HG02970 (cell line): ENCODE measurements around the gene MMP26.

Experiments
- ATAC-seq: cut with Tn5 transposase; IDR thresholded peaks from one replicate; pipeline ENCODE4 v1.9.1; 2021; ENCODE audit warnings: mild to moderate bottlenecking, moderate library complexity, moderate number of reproducible peaks; ENCODE audit not compliant: unreplicated experiment, low FRiP score

Gene MMP26

DNA sequence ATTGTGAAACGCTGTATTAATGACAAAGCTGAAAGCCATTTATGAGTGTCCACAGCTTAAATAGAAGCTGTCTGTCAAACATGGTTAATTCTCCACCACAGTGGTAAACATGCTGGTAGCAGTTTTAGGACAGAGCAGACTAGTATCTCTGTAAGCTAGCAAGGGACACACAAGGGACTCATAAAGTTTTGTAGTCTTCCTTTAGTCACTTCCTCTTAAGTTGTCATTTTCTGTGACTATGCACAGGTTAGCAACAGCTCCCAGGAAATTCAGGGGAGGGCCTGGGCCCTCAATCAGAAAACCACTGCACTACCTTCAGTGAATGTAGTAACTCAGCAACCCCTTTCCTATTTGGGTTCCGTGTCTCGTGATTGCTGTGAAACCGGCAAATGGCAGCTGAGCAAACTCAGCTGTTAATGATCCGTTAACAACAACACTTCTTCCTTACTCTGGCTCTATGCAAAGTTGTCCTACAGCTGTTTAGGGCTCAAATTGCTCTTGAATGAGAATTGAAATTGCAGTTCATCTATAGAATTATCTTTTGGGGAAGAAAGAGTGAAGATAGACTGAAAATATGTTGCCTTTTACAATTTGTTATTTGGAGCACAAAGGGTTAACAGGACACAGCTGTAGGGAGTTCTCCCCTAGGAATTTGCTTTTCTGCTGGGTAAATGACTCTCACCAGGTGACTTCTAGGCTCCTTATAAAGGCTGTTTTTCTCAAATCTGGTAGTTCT lies at the start of gene MMP26:
TSS of gene MMP26 (plus strand) at position 731 of the 736 bp plus-strand sequence.
- ATAC-seq, result peak; percentile 41

DNA sequence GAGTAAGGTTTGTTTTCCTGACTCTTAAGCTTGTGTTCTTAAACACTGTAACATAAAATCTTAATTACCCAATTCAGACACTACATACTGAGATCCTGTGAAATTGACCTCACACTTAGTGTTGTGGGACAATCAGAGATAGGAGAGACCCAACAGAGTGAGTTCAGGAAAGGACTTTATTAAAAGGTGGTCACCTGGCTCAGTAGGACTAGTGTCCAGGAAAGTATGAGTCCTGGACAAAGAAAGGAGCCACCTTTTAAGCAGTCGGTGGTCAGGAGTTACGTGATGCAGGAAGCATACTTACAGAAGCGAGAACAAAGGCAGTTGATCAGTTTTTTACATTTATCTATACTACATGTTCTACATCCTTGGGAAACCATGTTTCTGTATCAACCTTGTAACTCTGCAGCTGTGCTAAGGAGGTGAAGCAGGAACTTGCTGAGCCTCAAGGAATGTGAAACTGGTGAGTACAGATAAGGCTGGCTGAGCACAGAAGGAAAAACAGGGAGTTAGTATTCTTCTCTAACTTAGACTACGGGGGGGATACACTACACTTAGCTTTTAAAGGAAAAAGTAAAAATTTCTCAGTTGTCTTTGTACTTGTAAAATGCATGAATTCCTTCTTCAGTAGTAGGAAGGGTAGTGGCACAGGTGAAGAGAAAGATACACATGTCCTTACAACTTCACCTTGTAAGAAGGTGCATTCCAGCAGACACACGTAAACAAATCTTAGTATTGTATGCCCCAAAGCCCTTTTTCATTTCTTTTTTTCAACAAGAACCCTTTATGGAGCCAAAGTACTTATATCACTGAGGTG lies 45.7 kb upstream of the MMP26 start:
- no peak for ATAC-seq

DNA sequence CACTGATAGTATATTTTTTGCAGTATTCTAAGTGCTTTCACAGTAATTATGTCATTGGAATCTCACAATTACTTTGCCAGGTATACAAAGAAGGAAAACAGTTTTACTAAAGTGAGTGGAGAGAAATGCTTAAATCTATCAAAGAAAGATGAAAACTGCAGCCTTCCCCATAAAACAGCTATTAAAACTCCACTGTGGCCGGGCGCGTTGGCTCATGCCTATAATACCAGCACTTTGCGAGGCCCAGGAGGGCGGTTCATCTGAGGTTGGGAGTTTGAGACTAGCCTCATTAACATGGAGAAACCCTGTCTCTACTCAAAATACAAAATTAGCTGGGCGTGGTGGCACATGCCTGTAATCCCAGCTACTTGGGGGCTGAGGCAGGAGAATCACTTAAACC lies 41.7 kb upstream of the MMP26 start:
- no peak for ATAC-seq

GRCh38 chr11:4664183-4664582 lies 40.4 kb upstream of the MMP26 start:
- no peak for ATAC-seq

DNA sequence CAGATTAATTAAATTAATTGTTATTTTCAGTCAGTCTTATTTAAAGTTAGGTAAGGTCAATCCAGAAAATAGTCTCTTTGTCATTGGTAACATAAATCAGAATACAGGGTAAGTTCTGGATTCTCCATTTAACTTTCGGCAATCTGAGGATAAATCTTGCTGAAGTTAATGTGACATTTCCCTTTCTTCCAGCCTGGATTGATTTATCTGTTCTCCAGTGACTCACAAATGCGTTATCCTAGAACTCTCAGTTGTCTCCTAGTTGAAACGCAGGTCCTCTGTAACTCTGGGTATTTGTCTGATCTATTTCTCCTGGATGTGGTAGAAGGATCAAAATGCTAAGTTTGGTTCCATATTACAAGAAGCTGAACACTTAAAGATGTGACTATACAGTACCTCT lies 39.8 kb upstream of the MMP26 start:
- ATAC-seq, result no peak

DNA sequence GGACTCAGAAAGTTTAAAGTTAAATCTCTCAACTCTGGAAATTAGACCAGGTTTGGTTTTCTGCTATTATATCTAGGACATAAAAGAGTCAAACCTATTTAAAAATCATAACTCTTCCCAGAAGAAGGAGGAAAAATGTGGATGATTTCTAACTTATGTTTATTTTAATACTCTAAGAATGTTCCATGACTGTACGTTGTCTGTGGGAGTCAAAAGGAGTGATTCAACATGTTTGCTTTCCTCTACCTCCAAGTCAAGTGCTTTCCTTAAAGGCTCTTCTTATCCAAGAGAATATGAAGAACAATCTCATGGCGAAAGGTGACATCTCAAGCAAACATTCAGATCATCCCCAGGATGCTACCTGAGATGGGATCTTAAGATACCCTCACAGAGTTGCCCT lies 39.2 kb upstream of the MMP26 start:
- ATAC-seq, result no peak

GRCh38 chr11:4671741-4672140 lies 32.8 kb upstream of the MMP26 start:
- ATAC-seq, result no peak

GRCh38 chr11:4672470-4672869 lies 32.1 kb upstream of the MMP26 start:
- ATAC-seq, result no peak

DNA sequence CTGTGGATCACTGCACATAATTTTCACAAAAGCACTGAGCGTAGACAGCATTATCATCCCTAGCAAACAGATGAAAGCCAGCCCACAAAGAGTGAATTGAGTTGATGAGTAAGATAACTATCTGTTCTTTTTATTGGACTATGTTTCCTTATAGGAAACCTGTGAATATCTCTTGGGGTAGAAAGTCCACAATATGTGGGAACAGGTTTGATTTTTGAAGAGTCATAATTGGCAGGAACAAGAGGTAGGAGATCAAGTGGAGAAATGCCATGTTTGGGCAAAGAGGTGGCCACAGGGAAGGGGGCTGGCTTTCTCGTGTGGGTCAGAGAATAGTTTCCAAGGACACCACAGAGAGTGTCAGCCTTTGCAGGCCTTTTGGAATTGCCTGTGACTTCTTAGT lies 30.8 kb upstream of the MMP26 start:
- no peak for ATAC-seq

GRCh38 chr11:4677948-4678347 lies 26.6 kb upstream of the MMP26 start:
- no peak for ATAC-seq

GRCh38 chr11:4680341-4680740 lies 24.2 kb upstream of the MMP26 start:
- ATAC-seq, result no peak

DNA sequence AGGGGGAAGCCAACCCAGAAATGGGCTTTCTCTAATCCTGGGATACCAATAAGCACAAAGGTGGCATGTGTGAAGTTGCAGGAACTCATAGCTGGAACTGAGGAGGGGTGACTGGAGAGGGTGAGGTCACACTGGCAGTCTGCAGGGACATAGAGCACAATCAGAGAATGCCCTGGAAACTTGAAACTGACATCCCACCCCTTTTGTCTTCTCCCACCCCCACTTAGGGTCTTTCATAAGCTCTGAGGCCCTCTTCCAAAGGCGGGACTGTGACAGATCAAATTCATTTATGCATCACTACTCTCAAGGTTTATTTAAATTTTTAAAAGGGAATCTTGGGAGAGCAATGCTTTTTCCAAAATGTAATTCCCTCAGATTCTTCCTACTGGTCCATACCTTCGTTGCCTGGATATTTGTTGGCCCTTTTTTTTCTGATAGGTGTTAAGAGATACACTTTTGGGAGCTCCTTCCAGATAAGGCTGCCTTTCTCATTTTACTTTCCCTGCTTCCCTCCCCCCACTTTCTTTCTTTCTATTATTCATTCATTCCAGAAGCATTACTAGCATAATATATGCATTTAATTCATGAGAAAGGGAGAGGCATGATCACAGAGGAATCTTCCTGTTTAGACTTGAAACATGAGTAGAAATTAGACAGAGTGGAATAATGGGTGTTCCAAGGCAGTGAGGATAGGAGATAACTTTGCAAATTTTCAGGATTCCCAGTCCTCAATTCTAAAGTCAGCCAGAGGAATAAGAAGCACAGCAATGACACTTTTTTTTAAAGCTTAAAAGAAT lies 21.8 kb upstream of the MMP26 start:
- ATAC-seq, result no peak

- no peak for ATAC-seq
Observed at GRCh38 chr11:4684631-4685285, 19.8 kb upstream of the MMP26 start.

DNA sequence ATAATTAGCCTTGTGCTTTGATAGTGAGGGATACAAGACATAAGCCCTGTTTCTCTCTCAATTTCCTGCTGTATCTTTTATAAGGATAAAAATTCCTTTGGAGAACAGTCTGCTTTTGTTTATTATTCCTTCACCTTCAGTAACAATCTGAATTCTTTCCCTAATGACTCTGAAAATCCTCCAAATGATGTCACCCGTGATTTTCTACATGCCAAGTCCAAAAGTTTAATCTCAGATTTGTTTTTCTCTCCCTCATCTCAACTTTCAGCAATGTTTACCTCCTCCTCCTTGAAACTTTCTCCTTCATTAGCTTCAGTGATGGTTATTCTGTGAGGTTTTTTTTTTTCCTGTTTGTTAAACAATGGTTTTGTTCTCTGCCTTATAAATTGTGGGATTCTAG lies 9.1 kb upstream of the MMP26 start:
- no peak for ATAC-seq

DNA sequence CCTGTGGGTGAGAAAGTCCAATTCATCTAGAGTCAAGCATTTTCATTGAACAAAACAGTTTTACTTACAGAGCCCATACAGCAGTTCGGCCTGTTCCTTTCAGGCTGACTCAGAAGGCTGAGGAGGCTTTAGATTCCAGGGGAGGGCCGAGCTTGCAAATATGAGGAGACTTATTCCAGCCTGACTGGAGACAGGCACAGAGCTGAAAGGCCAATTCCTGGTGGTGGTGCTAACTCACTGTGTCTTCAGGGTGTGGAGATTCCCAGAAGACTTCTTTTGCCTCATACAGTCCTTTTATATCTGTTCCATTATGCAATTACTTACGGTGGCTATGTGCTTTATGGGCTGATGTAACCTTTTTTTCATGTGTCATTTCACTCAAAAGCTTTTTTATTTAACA lies 7.0 kb upstream of the MMP26 start, which contains the start of gene OR51E2:
TSS of gene OR51E2 (minus strand) at position 269 of the 400 bp plus-strand sequence. CDS start 15,142 bp downstream, outside the sequence.
- ATAC-seq, result no peak

- ATAC-seq, result peak; percentile 84
Observed at GRCh38 chr11:4699697-4700435, 4.7 kb upstream of the MMP26 start.

- no peak for ATAC-seq
Observed at GRCh38 chr11:4700436-4700820, 4.2 kb upstream of the MMP26 start.

DNA sequence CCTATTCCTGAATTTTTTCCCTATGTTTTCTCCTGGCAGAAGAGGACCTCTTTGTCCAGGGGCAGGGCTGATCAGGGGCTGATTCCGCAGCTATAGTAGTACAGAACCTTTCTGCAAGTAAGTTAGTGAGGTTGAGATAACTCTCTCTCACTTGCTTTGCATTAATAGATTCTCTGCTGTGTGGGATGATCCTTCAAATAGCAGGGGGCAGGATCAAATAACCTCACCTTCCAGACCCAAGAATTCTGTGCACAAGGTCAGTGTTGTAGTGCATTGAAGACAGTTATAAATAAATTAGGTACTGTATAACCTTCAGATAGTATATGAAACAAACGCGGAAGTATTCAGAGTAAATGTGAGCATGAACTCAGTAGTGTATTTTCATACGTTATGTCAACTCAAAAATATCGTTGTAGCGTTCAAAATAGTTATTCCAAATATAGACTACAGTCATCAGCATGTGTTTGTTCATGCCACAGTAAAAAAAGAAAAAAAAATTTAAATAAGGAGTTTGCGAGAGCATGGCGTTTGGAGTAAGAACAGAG lies 278 bp downstream of the MMP26 start:
- ATAC-seq, result no peak

DNA sequence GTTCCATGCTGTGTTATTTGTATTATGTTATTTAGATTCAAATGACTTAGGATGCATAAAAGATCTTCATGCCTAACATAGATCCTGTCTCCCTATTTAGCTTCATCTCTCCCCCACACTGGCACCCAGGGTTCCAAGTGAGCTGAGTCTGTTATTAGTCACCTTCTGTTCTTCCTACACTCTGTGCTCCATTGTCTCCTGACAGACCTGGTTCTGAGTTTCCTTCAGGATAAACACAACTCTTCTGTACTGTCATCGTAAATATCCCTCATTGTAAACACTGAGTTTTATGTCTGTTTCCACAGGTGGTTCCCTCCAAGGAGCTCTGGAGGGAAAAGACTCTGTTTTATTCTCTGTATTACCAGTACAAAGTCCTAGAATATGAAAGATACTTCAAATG lies 8.7 kb downstream of the MMP26 start:
- no peak for ATAC-seq

- ATAC-seq, result no peak
Observed at GRCh38 chr11:4714300-4714699, 9.7 kb downstream of the MMP26 start.
